Measurements from ENCODE around the gene TMEM219. TPM values are rescaled to one million over a fixed set of nuclear protein-coding genes. Genes with fewer than 3 reads are reported as not detected.
A peak's percentile ranks its signal among the peaks of the same experiment; 100 is the strongest.

The TMEM219 gene
- total and polyA plus RNA-seq, 9 of the 15 experiments (the other 6 are each of a cell fraction or from before 2014, with no cell fraction given) = 35.3 to 62.8 (median 55.5) TPM

DNA sequence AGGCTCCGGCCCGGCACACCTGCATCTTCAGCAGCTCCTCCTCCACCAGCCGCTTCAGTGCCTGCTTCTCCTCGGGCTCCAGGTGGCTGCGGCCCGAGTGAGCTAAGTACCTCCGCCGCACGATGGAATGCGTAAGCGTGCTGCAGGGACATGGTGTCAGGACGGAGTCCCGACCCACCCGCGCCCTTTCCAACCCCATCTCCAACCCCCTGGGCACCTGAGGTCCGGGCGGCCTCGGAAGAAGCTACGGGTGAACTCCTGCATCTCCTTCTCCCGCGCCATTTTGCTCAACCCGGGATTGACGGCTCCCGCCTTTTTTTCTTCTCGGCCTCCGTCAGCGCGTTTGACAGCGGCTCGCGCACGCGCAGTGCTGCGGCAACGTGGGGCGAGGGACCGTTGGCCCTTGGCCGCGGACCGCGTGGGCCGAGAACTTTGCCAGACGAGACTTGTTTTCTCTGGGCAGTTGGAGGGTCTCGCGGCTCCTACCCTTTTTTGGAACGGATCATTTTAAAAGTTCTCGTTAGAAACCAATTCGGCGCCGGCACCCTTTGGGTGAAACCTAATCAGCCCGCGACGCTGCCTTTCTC lies 33.5 kb downstream of the TMEM219 start, which contains the start of gene HIRIP3 (continued):
- TF ChIP-seq JUN (IDR thresholded peaks at IDR 0.05; ENCODE audit: borderline replicate concordance, low read depth, low read length) = no peak
- TF ChIP-seq JUN (CRISPR knock-in tag; IDR thresholded peaks at IDR 0.05; ENCODE audit: borderline replicate concordance) = 0 out of 2 replicates have a peak, but pooled peaks have one; percentile 42
- peak; percentile 5; the same call in 1 of the 2 replicates for TF ChIP-seq ZNF239 (CRISPR knock-in tag; IDR thresholded peaks at IDR 0.05)
- no peak for TF ChIP-seq RFX5 (IDR thresholded peaks at IDR 0.05; ENCODE audit: low read depth, low read length)
- TF ChIP-seq BACH1 (tag; IDR thresholded peaks at IDR 0.05) = no peak

- peak within 1 kb of the TSS; percentile 96 for H3K4me2 ChIP-seq (ENCODE audit: insufficient read depth, low read length)
- WGBS (ENCODE audit: insufficient coverage, low coverage, missing lambda C conversion rate) = under 1% methylated on average over 65 of the region's 65 CpGs
- BruUV-seq (replicated peaks) = TSS peak; percentile 60
- H4K20me1 ChIP-seq (replicated peaks; ENCODE audit: control insufficient read depth, insufficient read depth, low read length) = no peaks in the 10 kb centered on the region
- H3K4me3 ChIP-seq = peak within 1 kb of the TSS; percentile 80
- intact Hi-C loops (cut with micrococcal nuclease) = loop anchor here (5.0 kb wide), 1 partner anchor 69 kb away; the partner anchor contains the start of gene KCTD13
- H3K9me1 ChIP-seq (ENCODE audit: control insufficient read depth, insufficient read depth, low read length) = no peaks in the 10 kb centered on the region
- ChIA-PET CTCF (ENCODE audit: low intra/inter-chr PET ratio) (no interaction called here), POLR2A (interaction anchor here (0.6 to 1.1 kb wide), 5 partner anchors 13 to 269 kb away, joined by 3 to 4 read pairs (median 3); partner anchors contain the start of gene ASPHD1)
- H3K27ac ChIP-seq (ENCODE audit: extremely low read depth, low read depth, low read length) = peak within 1 kb of the TSS; percentile 100
- peaks cover 45% of the 10 kb centered on the region for H3K36me3 ChIP-seq (ENCODE audit: control insufficient read depth, insufficient read depth, low read length)
- peaks cover 16 to 54% of the 10 kb centered on the region in 2 experiments; a peak in 4 of 5 replicates for H3K4me1 ChIP-seq (replicated peaks in 1 of 2; ENCODE audit: control insufficient read depth in 2 of 2, insufficient read depth in 2 of 2, low read length in 2 of 2)
- peaks cover 15% of the 10 kb centered on the region for H3K79me2 ChIP-seq (ENCODE audit: control insufficient read depth, insufficient read depth, low read length)
- peak; percentile 95 to 98 (median 97) for DNase-seq (ENCODE audit: extremely low read depth in 1 of 4, low spot score in 3 of 4)
- ATAC-seq = peak; percentile 97
- peak within 1 kb of the TSS; percentile 98 for H2AFZ ChIP-seq (ENCODE audit: low read depth, low read length)
- peak within 1 kb of the TSS; percentile 97 to 100 for H3K9ac ChIP-seq (ENCODE audit: insufficient read depth in 1 of 2, low read depth in 2 of 2, low read length in 2 of 2)
- no peaks in the 10 kb centered on the region for H3K9me3 ChIP-seq (replicated peaks; ENCODE audit: control insufficient read depth, insufficient read depth, low read depth, low read length)
- H3K27me3 ChIP-seq (ENCODE audit: control insufficient read depth in 2 of 2, insufficient read depth in 2 of 2, low read length in 2 of 2) = no peaks in the 10 kb centered on the region
- peak; percentile 100 for FAIRE-seq
- in situ Hi-C loops (cut with MboI) = no loop called here
- TF ChIP-seq TAF1 (IDR thresholded peaks at IDR 0.05; ENCODE audit: control insufficient read depth, extremely low read depth, insufficient read depth, low read length, severe bottlenecking) = peak; percentile 76
- TF ChIP-seq POU5F1 (IDR thresholded peaks at IDR 0.05; ENCODE audit: borderline replicate concordance, low read depth, low read length, partially characterized antibody) = peak; percentile 51
- TF ChIP-seq, protein P1, sequence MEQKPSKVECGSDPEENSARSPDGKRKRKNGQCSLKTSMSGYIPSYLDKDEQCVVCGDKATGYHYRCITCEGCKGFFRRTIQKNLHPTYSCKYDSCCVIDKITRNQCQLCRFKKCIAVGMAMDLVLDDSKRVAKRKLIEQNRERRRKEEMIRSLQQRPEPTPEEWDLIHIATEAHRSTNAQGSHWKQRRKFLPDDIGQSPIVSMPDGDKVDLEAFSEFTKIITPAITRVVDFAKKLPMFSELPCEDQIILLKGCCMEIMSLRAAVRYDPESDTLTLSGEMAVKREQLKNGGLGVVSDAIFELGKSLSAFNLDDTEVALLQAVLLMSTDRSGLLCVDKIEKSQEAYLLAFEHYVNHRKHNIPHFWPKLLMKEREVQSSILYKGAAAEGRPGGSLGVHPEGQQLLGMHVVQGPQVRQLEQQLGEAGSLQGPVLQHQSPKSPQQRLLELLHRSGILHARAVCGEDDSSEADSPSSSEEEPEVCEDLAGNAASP (IDR thresholded peaks at IDR 0.05) = no peak
- no peak for TF ChIP-seq SRSF9 (IDR thresholded peaks at IDR 0.05; ENCODE audit: borderline replicate concordance, low read depth, low read length)
- TF ChIP-seq HINFP (tag; conservative IDR thresholded peaks at IDR 0.05; ENCODE audit: low read depth) = peak; percentile 69
- TF ChIP-seq TCF7 (IDR thresholded peaks at IDR 0.05; ENCODE audit: borderline replicate concordance) = no peak
- TF ChIP-seq, protein P2, sequence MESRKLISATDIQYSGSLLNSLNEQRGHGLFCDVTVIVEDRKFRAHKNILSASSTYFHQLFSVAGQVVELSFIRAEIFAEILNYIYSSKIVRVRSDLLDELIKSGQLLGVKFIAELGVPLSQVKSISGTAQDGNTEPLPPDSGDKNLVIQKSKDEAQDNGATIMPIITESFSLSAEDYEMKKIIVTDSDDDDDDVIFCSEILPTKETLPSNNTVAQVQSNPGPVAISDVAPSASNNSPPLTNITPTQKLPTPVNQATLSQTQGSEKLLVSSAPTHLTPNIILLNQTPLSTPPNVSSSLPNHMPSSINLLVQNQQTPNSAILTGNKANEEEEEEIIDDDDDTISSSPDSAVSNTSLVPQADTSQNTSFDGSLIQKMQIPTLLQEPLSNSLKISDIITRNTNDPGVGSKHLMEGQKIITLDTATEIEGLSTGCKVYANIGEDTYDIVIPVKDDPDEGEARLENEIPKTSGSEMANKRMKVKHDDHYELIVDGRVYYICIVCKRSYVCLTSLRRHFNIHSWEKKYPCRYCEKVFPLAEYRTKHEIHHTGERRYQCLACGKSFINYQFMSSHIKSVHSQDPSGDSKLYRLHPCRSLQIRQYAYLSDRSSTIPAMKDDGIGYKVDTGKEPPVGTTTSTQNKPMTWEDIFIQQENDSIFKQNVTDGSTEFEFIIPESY (CRISPR knock-in tag; IDR thresholded peaks at IDR 0.05) = peak; percentile 17; the same call in 1 of the 2 replicates
- 0 out of 2 replicates have a peak, but pooled peaks have one; percentile 47 for TF ChIP-seq ZNF76 (CRISPR knock-in tag; IDR thresholded peaks at IDR 0.05; ENCODE audit: borderline replicate concordance)
These were observed 34.3 kb downstream of the TMEM219 start, which contains the start of gene INO80E for GRCh38 chr16:29995911-29996765. INO80E (plus strand) TSS chr16:29996241; CDS start chr16:29996311, 70 bp downstream.
